GM12878 (cell line): ENCODE measurements around the gene ABCB10.

Experiments
- CBX5 ChIP-seq: sonication (generic); IDR thresholded peaks from 2 replicates; pipeline ENCODE4 v1.6.1; 2016; ENCODE audit warnings: low read depth, moderate library complexity, mild to moderate bottlenecking, inconsistent platforms
- MYC ChIP-seq: IDR thresholded peaks from 2 replicates; pipeline ENCODE4 v1.6.1; 2011; ENCODE audit warnings: mild to moderate bottlenecking, low read length, moderate library complexity, inconsistent platforms; ENCODE audit not compliant: insufficient read depth, insufficient replicate concordance, insufficient read length, severe bottlenecking
- PAX5 ChIP-seq: IDR thresholded peaks from 2 replicates; pipeline ENCODE4 v1.6.1; 2011; ENCODE audit warnings: low read depth, low read length, borderline replicate concordance
- POLR2AphosphoS5 ChIP-seq: IDR thresholded peaks from 2 replicates; pipeline ENCODE4 v1.6.1; 2011; ENCODE audit warnings: mild to moderate bottlenecking, low read length, inconsistent platforms
- SP1 ChIP-seq: IDR thresholded peaks from one replicate; pipeline ENCODE4 v1.6.1; 2011; ENCODE audit warnings: low read depth, low read length
- TF ChIP-seq, protein P1 (sequence below), 3 experiments: IDR thresholded peaks in 2 of 3; conservative IDR thresholded peaks in 1 of 3; 2 replicates each; pipeline ENCODE4 v1.5.1; 2011; ENCODE audit warnings: low read depth in 3 of 3, low read length in 3 of 3, mild to moderate bottlenecking in 3 of 3, control low read depth in 2 of 3, moderate library complexity in 2 of 3, inconsistent platforms in 1 of 3, mixed read lengths in 1 of 3; ENCODE audit not compliant: control insufficient read depth in 2 of 3, insufficient read depth in 1 of 3; ENCODE audit errors: extremely low read depth in 1 of 3
- TF ChIP-seq, protein P2 (sequence below): fragments of 450-650 bp; IDR thresholded peaks from 2 replicates; pipeline ENCODE4 v1.6.1; 2016; ENCODE audit warnings: mild to moderate bottlenecking, moderate library complexity, borderline replicate concordance

DNA sequence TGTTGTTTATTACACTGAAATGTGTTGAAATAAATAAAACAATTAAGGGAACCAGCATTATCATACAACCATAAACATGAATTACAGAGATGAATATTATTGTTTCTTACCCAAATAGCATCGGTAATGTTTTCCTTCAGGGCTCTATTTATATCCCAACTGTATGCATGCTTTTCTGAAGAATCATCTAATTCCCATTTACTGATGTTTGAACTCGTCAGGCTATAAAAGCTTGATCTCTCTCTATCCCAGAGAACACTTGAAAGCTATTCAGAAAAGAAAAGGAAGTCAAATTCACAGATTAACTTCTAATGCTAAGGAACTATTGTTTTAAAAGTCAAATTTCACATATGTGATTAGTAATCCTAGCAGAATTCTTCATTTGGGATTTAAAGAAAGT, 62.7 kb downstream of the ABCB10 start:
- TF ChIP-seq SP1, result no peak
- TF ChIP-seq, protein P1, sequence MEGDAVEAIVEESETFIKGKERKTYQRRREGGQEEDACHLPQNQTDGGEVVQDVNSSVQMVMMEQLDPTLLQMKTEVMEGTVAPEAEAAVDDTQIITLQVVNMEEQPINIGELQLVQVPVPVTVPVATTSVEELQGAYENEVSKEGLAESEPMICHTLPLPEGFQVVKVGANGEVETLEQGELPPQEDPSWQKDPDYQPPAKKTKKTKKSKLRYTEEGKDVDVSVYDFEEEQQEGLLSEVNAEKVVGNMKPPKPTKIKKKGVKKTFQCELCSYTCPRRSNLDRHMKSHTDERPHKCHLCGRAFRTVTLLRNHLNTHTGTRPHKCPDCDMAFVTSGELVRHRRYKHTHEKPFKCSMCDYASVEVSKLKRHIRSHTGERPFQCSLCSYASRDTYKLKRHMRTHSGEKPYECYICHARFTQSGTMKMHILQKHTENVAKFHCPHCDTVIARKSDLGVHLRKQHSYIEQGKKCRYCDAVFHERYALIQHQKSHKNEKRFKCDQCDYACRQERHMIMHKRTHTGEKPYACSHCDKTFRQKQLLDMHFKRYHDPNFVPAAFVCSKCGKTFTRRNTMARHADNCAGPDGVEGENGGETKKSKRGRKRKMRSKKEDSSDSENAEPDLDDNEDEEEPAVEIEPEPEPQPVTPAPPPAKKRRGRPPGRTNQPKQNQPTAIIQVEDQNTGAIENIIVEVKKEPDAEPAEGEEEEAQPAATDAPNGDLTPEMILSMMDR (IDR thresholded peaks at IDR 0.05 in 2 of 3, conservative IDR thresholded peaks at IDR 0.05 in 1 of 3; ENCODE audit: control insufficient read depth in 2 of 3, extremely low read depth in 1 of 3, insufficient read depth in 1 of 3, low read depth in 3 of 3, low read length in 3 of 3), result no peak
- no peak for TF ChIP-seq MYC
- TF ChIP-seq POLR2AphosphoS5, result no peak
- TF ChIP-seq, protein P2, sequence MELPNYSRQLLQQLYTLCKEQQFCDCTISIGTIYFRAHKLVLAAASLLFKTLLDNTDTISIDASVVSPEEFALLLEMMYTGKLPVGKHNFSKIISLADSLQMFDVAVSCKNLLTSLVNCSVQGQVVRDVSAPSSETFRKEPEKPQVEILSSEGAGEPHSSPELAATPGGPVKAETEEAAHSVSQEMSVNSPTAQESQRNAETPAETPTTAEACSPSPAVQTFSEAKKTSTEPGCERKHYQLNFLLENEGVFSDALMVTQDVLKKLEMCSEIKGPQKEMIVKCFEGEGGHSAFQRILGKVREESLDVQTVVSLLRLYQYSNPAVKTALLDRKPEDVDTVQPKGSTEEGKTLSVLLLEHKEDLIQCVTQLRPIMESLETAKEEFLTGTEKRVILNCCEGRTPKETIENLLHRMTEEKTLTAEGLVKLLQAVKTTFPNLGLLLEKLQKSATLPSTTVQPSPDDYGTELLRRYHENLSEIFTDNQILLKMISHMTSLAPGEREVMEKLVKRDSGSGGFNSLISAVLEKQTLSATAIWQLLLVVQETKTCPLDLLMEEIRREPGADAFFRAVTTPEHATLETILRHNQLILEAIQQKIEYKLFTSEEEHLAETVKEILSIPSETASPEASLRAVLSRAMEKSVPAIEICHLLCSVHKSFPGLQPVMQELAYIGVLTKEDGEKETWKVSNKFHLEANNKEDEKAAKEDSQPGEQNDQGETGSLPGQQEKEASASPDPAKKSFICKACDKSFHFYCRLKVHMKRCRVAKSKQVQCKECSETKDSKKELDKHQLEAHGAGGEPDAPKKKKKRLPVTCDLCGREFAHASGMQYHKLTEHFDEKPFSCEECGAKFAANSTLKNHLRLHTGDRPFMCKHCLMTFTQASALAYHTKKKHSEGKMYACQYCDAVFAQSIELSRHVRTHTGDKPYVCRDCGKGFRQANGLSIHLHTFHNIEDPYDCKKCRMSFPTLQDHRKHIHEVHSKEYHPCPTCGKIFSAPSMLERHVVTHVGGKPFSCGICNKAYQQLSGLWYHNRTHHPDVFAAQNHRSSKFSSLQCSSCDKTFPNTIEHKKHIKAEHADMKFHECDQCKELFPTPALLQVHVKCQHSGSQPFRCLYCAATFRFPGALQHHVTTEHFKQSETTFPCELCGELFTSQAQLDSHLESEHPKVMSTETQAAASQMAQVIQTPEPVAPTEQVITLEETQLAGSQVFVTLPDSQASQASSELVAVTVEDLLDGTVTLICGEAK, result no peak
- TF ChIP-seq CBX5, result no peak
- no peak for TF ChIP-seq PAX5
